Glomerular endothelial cell (primary cell): ENCODE data around the gene CPT2. TPM values are rescaled to one million over a fixed set of nuclear protein-coding genes. Genes with fewer than 3 reads are reported as not detected.
A peak's percentile ranks its signal among the peaks of the same experiment; 100 is the strongest.

Experiments
- DNase-seq: peaks from one replicate; pipeline ENCODE4 v3.0.0-alpha.2; 2011; ENCODE audit warnings: low read depth, low spot score; ENCODE audit errors: extremely low read depth
- total RNA-seq: library from RNA; depleted of rRNA; stranded (reverse); fragments of >200 nt; gene quantifications from 2 replicates; pipeline ENCODE4 v1.2.3, GENCODE V29; 2015

CPT2 gene
- total RNA-seq, 1 donor from 2014 or later, result 14.1 TPM

DNA sequence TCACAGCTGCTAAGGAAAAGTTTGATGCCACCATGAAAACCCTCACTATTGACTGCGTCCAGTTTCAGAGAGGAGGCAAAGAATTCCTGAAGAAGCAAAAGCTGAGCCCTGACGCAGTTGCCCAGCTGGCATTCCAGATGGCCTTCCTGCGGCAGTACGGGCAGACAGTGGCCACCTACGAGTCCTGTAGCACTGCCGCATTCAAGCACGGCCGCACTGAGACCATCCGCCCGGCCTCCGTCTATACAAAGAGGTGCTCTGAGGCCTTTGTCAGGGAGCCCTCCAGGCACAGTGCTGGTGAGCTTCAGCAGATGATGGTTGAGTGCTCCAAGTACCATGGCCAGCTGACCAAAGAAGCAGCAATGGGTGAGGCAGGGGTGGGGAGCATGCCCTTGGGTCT lies 14.3 kb downstream of the CPT2 start:
- no peak for DNase-seq

DNA sequence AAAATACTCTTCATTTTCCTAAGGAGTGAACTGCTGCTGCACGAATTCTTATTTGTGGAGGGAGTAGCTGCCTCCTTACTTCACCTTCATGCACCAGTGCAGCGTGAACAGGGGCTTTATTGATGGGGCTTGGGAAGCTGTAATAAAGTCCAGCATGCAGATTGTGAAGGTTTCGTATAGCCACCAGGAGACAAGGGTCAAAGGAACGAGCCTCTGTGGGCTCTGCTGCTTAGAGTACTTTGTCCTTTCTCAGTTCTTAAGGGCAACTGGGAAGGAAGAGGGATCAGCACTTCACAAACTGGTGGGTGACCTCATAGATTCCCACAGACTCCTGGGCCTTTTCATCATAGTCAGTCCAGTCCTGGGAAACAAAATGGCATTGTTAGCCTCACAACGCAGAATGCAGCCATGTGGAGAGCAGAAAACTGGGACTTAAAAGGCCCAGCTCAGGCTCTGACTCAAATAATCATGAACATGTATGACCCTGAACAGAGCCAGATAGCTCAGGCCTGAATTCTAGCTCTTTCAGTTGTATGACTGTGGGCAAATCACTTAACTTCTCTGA lies 17.8 kb downstream of the CPT2 start:
- DNase-seq, result no peak

DNA sequence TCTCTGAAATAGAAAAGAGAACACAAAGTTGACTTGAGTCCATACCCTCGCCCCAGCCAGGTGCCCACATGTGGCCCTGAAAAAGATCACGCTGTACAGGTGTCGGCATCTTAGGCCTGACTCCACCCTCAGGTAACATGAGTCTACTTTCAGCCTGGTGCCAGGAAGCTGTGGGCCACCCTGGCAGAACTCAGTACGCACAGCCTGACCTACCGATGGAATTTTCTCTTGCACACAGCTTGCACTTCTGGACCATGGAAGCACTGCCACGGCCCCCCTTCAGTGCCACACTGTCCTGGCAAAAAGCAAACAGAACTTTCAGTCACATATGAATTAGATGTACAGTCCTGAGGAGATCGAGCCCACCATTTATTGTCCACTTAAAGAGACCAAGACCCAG lies 21.6 kb downstream of the CPT2 start:
- no peak for DNase-seq

DNA sequence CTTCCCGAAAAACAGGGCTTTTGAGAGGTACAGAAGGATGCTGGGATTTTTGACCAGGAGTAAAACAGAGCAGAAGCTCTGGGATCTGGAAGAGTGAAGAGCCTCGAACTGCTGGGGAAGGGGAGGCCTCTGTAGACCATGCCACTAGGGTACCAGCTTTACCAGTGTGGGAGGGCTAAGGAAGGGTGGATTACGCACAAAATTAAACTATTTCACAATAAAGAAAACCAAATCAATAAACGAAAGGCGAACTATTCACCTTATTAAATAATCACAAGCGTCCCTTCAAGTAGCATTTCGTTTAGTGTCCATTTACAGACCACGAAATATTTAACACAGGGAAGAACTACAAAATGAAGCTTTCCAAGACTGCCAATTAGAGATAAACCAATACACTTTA lies 23.1 kb downstream of the CPT2 start:
- no peak for DNase-seq

DNA sequence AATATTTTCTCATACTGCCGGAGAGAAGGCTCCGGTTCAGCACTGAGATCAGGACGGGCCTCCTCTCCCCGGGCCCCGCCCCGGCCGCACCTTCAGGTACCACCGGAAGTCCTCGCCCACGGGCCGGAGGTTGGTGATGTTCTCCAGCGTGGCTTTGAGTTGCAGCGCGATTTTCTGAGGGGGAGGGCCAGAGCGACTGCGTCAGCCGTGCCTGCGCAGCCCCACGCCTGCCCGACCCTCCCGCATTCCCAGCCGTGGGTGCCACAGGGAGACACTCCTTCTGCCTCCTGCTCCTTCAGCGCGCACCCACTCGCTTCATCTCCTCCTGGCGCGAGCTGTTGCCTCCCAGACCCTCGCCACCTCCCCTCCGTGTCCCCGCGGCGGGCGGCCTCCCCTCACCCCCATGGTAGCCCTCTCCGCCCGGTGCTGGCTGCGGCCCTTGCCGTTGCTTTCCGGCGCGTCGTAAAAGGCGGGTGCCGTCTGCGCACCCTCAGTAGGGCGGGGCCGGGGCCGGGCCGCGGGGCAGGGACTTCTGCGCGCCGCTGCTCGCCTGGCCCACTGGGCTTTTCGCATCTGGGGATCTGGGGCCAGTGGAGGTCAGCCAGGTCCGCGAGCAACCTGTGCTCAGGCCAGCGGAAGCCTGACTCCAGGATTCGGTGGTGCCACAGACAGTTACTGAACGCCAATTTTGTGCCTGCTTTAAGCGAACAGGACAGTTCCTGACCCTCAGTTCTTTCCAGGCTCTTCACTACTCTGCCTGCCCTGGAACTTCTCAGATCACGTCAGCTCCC lies 23.7 kb downstream of the CPT2 start, which contains the start of gene CZIB:
Gene CZIB (minus strand): TSS at position 464 of the 791 bp plus-strand sequence. CDS start 59 bp downstream, at position 405.
- DNase-seq, result no peak

DNA sequence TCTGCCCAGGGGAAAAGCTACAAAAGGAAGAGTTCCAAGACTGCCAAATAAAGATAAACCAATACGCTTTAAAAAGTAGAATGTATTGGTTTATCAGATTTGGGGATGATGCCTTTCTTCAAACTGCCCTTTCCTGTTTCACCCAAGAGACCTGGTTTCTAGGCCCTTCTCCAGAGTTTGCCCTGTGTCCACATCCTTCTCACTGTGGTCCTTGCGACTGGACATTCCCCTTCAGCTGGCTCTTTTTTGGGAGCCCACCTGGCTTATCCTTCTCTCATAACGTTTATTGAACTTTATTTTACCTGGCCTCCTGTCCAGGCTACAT lies 24.3 kb downstream of the CPT2 start:
- no peak for DNase-seq

DNA sequence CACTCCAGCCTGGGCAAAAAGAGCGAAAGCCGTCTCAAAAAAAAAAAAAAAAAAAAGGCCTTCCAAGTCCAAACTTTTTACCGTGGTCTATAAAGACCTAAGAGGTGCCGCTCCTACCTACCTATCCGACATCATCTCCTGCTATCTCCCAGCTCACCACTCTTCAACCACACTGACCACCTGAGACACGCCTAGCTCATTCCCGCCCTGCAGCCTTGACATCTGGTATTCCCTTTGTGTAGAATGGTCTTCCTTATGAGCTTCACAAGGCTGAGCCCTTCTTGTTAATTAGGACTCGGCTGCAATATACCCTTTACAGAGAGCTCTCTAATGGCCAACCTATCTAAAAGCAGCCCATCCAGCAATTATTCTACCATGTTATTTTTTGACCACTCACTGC lies 41.0 kb downstream of the CPT2 start:
- no peak for DNase-seq

DNA sequence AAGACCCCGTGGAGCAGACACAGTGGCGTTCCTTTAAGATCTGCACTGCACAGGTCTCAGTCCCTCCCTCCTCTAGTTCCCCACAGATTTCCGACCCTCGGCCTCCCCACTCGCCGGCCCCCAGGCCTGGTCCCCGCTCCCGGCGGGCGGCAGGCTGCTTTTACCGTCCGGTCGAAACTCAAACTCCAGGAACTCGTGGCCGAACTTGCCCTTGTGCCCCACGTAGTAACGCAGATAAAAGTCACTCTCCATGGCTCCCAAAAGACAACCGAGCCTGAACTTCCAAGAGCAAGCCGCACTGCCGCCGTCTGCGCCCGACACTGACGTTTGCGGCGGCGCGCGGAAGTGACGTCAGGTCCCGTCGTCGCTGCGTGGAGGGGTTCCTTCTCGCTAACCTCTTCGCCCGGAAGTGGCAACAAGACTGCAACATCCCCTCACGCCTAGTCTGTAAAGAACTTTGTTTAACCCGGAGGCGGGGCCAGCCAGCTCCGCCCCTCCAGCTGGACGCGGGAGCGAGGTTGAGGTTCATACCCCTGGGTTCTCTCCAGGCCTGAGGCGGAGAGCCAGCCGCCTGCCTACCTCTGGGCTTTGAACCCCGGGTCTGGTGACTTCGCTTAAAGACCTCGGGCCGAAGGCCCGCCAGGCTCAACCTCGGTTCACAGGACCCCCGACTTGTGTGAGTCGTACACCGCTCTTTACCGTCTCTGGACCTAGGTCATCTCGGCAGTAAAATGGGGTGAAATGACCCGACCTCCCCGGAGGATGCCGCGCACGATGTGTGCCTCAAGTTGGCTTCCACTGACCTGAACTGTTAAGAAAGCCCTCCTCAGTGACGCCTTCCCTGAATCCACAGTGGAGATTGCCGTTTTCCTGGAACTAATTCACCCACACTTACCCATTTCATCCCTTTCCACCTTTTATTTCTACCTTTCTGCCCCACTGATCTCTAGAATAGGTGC lies 41.9 kb downstream of the CPT2 start, which contains the start of gene MAGOH:
Gene MAGOH (minus strand): TSS at position 322 of the 959 bp plus-strand sequence. CDS start 70 bp downstream, at position 252.
- peak; percentile 51 for DNase-seq

DNA sequence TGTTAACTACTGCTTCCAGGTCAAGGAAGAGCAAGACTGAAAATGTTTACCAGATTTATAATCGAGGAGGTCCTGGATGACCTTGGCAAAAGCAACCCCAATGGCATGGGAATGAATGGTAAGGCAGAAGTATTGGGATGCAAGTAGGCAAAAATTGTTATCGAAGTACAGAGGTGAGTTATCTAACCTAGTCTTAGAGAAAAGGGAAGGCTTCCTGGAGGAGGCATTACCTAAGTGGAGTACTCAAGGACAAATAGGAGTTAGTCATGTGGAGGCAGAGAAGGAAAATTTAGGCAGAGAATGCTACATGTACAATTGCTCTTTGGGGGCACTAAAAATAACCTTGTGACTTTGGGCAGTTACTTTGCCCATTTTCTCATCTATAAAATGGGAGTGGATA lies 45.2 kb downstream of the CPT2 start:
- DNase-seq, result no peak

DNA sequence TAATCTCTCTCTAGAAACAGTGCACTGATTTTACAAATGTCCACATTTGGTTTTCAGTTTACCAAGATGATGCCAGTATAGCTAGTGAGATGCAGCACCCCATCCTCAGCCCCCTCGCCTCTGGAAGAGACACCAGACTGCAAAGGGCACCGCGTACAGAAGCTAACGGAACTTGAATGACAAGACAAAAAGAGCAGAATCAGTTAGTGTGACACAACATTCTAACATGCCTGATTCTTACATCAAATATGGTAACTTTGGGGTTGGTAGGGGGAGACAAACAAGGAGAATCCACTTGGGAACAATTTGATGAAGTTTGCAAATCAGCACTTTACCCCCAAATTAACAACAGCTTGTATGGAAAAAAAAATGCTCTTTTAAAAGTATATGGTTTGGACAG lies 45.8 kb downstream of the CPT2 start:
- DNase-seq, result no peak

DNA sequence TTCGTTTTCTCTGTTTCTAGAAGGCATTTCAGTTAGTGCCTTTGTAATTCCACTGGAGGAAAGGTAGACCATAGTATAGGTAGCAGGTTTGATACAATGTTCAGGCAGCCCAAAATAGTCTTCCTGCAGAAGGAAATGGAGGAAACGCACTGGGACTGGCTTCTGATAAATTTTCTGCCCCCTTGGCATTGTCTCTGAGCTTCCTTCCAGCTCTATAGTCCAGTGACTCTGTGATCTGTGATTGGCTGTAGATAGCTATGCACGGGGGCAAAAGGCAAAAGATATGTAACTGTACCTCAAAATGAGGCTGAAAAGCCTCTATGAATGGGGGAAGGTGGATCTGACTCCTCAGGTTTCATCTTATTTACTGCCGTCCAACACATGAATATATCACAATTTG lies 47.5 kb downstream of the CPT2 start:
- DNase-seq, result no peak

DNA sequence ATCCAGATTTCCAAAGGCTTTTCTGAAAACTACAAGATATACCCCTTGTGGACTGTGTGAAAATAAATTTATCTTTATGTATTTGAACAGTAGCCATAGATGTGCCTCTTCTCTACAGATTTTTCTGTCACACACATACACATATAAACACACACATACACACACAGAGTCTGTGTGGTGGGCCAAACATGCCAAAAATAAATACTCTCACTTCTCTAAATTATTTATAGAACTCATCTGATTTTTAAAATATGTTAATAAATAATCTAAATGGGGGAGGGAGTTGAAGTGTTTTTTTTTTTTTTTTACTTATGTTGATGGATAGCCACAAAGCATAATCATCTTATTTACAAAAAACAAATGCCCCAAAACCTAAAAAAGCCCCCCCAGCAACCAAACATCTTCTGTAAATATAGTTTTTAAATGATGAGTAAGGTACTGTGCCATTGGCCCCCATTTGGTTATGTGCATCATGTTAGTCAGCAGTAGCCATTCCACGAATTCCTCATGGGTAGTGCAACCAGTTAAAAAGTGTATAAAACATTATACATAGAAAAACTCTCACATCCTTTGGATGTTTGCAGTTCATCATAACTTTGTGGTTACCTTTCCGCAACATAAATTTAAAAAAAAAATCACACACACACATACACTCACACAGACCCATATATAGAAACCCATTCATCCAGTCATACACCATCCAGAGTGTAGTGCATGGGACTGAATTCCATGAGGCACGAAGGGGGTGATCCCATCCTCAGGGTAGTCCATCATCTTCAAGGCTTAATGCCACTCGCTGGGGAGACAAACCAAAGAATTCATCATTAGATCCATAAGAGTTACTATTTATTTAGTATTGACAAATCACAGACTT lies 49.9 kb downstream of the CPT2 start:
- DNase-seq, result no peak

DNA sequence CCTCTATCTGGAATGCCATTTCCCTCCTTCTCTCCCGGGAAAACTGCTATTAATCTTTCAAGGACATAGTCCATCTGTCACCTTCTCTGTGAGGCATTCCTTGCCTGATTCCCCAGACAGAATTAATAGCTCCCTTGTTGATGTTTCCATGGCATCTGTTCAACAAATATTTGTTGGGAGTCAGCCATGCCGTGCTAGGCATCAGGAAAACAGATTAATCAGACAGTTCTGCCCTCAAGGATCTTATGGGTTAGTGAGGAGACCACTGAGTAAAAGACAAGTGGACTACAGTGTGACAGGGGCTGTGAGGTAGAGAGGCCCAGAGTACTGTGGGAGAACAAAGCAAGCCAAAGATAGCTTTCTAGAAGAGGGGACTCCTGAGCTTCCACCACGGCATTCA lies 53.1 kb downstream of the CPT2 start:
- no peak for DNase-seq

DNA sequence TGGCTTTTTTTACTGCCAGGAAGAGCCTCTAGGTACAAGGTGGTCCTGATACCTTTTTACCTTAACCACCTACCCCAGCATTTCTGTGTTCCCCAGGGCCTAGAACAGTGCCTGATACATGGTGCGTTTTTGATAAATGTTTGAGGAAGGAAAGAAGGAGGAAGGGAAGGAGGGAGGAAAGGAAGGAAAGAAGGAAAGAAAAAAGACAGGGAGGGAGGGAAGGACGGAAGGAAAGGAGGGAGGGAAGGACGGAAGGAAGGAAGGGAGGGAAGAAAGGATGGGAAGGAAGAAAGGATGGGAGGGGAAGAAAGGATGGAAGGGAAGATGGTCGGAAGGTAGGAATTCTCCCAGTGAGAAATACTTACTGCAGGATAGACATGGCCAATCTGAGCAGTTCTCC lies 53.7 kb downstream of the CPT2 start:
- no peak for DNase-seq

DNA sequence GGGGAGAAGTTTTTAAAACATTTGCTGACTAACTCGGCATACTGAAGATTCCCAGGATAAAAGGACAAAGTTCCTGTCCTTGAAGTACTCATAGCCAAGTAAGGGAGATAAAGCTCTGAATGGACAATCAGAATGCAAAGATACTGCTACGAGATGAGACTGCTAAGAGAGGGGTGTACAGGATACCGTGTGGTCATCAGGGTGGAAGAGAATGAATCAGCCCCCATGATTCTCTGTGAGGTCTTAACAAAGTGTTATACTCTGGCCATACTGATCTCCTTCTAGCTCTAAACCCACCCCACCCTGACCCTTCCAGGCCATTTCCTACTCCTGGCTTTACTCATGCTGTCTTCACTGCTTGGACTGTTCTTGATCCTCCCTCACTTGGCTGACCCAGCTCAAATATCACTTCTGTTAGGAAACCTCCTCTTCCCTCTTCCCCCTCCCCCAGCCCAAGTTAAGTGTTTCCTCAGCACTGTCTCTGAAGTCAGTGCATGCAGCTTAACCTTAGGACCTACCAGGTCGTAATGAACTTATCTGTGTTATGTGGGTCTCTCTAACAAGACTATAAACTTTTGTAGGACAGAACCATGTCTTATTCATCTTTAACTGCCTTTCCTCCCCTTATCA lies 57.5 kb downstream of the CPT2 start:
- no peak for DNase-seq

DNA sequence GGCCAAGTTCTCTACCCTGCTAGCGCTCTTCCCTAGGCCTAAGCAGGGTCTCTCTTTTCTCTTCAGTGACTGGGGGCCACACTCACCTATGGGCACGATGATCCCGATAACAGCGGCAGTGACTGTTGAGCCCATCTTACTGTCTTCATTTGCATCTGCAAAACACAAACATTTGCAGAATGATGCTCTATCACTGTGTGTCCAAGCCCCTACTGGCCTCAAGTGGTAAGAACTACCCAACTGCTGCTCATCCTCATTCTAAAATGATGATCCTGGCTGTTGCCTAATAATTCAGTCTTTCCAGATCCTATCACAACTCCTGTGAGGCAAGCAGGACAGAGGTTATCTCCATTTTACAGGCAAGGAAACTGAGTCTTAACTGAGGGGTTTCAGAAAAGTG lies 58.4 kb downstream of the CPT2 start:
- no peak for DNase-seq

DNA sequence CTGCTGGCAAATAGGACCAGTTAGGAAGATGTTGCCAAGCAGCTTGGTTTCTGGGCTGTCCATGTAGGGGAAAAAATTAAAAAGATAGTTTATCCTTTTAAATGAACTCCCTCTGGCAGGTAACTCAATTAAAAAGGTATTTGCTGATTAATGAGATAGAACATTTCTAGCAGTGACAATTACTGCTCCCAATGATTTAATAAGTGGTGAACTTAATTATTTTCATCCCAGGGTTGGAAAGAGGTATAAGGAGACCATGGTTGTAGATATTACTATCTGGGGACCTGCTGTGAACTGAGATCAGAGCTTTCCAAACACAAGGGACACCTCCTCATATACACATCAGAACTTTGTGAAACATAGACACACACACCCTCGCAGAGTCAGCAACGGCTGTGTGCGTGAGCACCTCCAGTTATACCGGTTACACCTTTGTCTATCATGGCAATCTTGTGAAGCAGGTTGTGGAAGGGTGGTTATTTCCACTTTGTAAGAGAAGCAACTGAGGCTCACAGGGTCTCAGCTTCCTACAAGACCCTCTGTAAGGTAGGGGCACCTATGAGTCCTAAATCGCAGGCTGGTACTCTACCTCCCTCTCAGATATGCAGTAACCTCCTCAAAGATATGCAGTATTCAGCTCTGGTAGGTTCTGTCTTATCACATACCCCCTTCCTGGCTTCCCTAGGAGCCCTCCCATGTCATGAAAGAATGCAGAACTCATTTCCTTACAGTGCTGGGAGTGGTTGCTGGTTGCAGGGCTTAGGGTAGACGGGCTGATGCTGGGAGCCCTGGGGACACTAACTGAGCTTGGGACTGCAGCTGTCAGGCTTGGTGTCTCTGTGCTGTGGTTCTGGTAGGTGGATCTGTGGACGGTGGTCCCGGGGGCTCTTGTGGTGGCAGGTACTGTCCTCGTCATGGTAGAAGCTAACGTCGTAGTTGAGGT lies 60.2 kb downstream of the CPT2 start:
- DNase-seq, result no peak

DNA sequence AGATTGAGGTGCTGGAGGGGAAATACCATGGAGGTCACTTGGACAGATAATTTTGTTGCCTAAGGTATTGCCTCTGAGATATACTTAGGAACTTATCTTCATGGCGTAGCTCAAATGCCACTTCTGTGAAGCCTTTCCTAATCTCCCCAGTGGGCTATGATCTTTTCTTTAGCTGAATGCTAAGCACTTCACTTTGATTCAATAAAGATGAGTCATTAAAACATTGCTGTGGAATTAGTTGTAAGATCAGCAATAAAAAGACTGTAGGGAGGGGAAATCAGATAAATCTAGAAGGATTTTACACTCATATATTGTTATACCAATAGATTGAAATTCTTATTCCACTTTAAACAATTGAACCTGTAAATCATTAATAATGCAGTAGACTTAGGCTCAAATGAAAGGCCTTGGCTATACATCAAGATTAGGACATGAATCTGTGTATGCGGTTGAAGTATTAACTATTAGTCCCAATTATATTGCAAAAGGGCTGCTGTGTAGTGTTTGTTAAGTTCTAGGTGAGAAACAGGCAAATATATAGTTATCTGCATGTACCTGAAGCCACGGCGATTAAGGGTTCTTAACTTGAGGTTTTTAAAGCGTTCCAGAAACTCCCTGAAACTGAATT lies 60.9 kb downstream of the CPT2 start:
- DNase-seq, result no peak
